Suprapubic skin (tissue), 3 donors: ENCODE results near the gene KCNC4.

ENCODE experiments used
- POLR2A ChIP-seq, 2 donors: fragments of 450-650 bp; IDR thresholded peaks; one replicate each; pipeline ENCODE4 v1.6.1; 2017; ENCODE audit warnings: antibody characterized with exemption in 2 of 2, mild to moderate bottlenecking in 2 of 2, moderate library complexity in 2 of 2
- TF ChIP-seq, protein P1 (sequence below), 2 donors: fragments of 200-600 bp in 1 of 2; fragments of 450-650 bp in 1 of 2; sonication (generic) in 1 of 2; IDR thresholded peaks; one replicate each; pipeline ENCODE4 v1.5.1; 2016 to 2019; ENCODE audit warnings: antibody characterized with exemption in 2 of 2, mild to moderate bottlenecking in 1 of 2, moderate library complexity in 1 of 2

DNA sequence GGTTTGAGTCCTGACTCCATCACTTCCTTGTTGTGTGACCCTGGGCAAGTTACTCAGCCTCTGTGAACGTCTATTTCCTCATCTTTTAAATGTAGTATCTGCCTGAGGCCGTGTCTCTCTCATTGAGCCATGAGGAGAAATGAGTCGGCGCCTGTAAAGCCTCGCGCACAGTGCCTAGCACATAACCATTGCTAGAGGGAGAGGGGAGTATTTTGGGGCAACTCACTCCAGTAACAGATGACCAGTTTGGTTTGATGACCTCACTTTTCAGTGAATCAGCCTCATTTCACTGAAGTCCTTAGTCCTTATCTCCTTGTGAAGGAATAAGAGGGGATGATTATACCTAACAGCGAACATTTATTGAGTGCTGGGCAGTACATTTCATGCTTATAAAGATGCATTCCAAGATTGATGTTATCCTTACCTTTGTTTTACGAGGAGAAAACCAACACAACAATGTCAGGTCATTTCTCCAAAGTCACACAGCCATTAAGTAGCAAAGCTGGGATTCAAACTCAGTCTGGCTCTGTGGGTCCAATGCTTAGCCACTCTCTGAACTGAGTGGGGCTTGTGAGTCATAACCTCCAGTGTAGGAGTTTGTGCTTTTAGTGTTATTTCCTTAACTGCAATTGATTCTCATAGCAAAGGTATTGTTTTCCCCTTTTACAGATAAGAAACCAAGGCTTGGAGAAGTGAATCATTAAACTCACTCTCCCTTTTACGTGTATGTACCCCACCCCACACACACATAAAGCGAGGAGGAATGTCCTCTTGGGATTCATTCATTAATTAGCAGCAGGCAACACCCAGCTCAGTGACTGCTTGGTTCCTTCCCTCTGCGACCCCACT lies 25.9 kb downstream of the KCNC4 start:
- TF ChIP-seq, protein P1, sequence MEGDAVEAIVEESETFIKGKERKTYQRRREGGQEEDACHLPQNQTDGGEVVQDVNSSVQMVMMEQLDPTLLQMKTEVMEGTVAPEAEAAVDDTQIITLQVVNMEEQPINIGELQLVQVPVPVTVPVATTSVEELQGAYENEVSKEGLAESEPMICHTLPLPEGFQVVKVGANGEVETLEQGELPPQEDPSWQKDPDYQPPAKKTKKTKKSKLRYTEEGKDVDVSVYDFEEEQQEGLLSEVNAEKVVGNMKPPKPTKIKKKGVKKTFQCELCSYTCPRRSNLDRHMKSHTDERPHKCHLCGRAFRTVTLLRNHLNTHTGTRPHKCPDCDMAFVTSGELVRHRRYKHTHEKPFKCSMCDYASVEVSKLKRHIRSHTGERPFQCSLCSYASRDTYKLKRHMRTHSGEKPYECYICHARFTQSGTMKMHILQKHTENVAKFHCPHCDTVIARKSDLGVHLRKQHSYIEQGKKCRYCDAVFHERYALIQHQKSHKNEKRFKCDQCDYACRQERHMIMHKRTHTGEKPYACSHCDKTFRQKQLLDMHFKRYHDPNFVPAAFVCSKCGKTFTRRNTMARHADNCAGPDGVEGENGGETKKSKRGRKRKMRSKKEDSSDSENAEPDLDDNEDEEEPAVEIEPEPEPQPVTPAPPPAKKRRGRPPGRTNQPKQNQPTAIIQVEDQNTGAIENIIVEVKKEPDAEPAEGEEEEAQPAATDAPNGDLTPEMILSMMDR (IDR thresholded peaks at IDR 0.05) = no peak
- no peak for TF ChIP-seq POLR2A (IDR thresholded peaks at IDR 0.05)
